NCI-H1694 treated with DMSO at 0.1 percent for 48 hours (cell line): ENCODE measurements around the gene CNN2.

Experiments
- DNase-seq: peaks from one replicate; lab custom pipeline; 2025; lab: John Stamatoyannopoulos, UW

The CNN2 gene

GRCh38 chr19:1065606-1066109, 39.2 kb downstream of the CNN2 start:
- no peak for DNase-seq

DNA sequence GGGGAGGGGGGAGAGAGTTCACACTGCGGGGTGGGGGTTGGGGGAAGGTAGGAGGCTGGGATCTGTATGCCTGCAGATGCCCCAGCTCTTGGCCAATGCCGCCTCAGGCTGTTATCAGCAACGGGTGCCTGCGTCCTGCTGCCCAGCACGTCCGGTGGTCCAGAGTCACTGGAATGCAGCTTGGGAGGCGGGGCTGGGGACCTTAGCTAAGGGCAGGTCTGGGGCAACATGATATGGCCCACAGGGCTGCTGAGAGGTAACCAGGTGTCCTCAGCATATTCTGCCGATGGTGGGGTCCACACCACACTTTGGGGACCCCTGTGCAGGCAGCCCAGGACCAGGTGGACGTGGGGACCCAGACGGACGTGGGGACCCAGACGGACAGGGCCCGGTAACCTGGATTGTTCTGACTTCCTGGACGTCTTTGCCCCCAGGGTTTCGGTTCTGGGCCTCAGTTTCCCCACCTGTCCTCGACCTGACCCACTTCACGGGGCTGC, 39.9 kb downstream of the CNN2 start:
- no peak for DNase-seq

DNA sequence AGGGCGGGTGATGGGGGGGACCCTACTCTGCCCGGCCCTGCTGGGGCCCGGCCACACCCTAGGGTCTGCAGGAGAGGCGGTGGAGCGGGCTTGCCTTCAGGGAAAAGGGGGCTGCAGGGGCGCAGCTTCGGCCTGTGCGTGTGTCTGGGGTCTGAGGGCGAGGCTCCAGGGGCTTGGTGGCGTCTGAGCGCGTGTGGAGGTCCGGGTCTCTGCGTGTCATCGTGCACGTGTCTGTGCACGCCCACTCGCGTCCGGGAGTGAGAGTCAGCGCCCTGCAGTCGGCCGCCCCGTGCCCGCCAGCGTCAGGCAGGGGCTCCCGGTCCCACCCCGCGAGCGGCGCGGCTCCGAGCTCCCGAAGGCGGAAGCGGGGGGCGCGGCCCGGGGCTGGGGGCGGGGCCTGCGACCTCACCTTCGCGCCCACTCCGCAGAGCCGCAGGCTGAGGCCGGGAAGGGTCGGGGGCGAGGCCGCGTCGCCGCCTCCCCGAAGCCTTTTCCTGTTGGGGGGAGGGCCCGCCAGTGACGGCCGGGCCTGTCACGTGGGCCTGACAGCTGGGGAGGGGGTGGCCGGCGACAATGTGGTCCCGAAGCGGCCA, 40.4 kb downstream of the CNN2 start, which contains the start of gene ARHGAP45:
ARHGAP45 (plus strand) TSS at position 420 of the 593 bp plus-strand sequence. CDS start 239 bp downstream, outside the sequence.
- no peak for DNase-seq

- DNase-seq: no peak
These were observed 41.0 kb downstream of the CNN2 start for GRCh38 chr19:1067341-1067957.

- no peak for DNase-seq
These were observed 41.9 kb downstream of the CNN2 start for GRCh38 chr19:1068009-1069001.

DNA sequence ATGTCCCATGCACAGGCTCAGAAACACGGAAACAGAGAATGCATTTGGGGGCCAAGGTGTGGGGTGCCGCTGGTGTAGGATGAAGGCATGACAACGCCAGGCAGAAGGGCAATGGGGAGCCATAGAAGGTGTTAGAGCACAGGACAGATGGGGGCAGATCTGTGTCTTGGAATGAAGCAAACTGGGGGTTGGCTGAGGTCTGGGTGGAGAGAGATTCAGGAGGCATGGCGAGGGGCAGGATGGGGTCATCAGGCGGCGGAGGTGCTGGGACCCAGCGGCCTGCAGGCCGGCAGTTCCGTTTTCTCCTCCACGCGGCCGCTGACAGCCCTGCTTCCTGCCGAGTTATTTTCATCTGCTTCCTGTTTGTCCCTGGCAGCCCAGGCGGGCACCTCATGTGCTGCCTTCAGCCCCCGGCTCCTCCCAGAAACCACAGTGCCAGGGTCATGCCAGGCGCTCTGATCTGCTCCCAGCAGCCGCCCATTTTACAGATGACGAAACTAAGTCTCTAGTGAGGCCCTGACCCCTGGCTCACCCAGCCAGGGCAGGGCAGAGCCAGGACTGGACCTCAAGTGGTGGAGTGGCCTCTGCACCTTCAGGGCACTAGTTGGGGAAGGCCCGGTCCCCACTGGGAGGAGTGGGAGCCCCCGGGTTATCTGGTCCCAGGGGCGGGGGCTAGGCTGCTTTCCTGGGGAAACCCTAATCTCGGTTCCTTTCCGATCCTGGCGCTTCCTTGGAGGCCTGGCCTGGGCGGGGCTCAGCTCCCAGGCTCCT, 42.8 kb downstream of the CNN2 start:
- peak; percentile 5 for DNase-seq

DNA sequence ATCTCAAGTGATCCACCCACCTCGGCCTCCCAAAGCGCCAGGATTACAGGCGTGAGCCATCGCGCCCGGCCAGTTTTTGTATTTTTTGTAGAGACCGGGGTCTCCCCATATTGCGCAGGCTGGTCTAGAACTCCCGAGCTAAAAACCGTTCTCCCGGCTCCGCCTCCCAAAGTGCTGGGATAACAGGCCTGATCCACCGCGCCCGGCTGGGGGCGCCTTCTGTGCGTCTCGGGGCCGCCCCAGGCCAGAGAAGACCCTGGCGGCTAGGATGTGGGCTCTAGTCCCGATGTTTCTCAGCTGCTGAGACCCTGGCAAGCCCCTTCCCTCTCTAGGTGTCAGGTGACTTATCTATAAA, 44.1 kb downstream of the CNN2 start:
- peak; percentile 7 for DNase-seq

GRCh38 chr19:1070931-1071791, 44.8 kb downstream of the CNN2 start:
- no peak for DNase-seq

- DNase-seq: no peak
These were observed 46.1 kb downstream of the CNN2 start for GRCh38 chr19:1072371-1073015.

DNA sequence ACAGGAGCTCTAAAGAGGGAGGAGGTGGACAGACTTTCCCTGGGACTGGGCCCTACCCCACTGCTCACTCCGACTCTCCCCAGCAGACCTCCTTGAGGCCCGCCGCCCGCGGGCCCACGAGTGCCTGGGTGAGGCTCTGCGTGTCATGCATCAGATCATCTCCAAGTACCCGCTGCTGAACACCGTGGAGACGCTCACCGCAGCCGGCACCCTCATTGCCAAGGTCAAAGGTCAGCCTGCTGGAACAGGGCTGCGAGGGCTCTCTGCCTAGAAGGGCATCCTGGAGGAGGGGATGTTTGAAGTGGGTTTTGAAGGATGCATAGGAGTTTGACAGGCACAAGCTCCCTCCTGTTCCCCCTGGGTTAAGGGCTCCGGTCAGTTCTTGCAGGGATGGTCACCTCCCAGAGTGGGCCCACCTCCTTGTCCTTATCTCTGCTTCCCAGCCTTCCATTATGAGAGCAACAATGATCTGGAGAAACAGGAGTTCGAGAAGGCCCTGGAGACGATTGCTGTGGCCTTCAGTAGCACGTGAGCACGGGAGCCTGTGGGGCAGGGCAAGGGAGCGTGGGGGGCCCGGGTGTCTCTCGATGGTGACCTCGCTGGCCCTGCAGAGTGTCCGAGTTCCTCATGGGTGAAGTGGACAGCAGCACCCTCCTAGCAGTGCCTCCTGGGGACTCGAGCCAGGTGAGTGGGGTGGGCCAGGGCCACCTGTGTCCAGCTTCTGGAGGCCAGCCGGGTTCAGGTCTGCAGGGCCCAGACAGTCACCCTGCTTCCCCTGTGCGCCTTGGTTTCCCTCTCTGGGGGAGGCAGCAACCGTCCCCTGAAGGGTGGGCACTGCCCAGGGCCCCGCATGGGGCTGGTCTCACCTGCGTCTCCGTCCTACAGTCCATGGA, 46.9 kb downstream of the CNN2 start:
- DNase-seq: no peak

GRCh38 chr19:1073956-1074517, 47.6 kb downstream of the CNN2 start:
- DNase-seq: no peak

GRCh38 chr19:1074544-1075283, 48.3 kb downstream of the CNN2 start:
- DNase-seq: peak; percentile 75

GRCh38 chr19:1076046-1076386, 49.6 kb downstream of the CNN2 start:
- DNase-seq: no peak

- peak; percentile 38 for DNase-seq
These were observed 50.5 kb downstream of the CNN2 start for GRCh38 chr19:1076951-1077350.

- no peak for DNase-seq
These were observed 53.2 kb downstream of the CNN2 start for GRCh38 chr19:1079566-1080111.

DNA sequence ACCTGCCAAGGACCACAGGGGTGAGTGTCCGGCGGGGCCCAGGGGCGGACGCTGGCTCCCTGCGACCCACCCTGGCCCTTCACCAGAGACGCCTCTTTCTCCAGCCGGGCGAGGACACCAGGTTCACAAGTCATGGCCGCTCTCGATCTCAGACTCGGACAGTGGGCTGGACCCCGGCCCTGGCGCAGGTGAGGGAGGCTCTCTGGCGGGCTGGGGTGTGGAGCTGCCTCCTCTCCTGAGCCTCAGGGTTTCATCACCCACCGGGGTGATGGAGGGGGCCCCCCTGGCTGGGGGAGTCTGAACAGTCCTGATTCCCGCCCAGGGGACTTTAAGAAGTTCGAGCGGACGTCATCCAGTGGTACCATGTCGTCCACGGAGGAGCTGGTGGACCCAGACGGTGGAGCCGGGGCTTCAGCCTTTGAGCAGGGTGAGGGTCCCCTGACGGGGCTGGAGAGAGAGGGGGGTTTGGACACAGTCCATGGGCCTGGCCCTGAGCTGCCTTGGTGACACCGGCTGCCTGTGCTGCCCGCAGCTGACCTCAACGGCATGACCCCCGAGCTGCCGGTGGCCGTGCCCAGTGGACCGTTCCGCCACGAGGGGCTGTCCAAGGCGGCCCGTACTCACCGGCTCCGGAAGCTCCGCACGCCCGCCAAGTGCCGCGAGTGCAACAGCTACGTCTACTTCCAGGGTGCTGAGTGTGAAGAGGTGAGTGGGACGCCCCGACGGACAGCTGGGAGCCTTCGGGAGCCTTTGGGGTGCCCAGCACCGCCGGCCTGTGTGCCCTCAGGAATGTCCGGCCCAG, 54.2 kb downstream of the CNN2 start:
- no peak for DNase-seq
